Smooth muscle cell (in vitro differentiated cells): Measurements from ENCODE around the gene HIVEP1. TPM values are rescaled to one million over a fixed set of nuclear protein-coding genes. Genes with fewer than 3 reads are reported as not detected.

Experiments used
- DNase-seq: peaks from one replicate; lab custom pipeline; 2025; ENCODE audit not compliant: unreplicated experiment; lab: John Stamatoyannopoulos, UW
- H2AFZ ChIP-seq: fragments of 200-600 bp; sonication (generic); 2 replicates; pipeline ENCODE4 v1.6.0; 2016; ENCODE audit warnings: antibody characterized with exemption, low read depth, mild to moderate bottlenecking
- H3F3A ChIP-seq: fragments of 200-600 bp; sonication (generic); 2 replicates; pipeline ENCODE4 v1.6.0; 2017; ENCODE audit warnings: antibody characterized with exemption, low read depth
- H3K27ac ChIP-seq: fragments of 200-600 bp; sonication (generic); 2 replicates; pipeline ENCODE4 v1.5.1; 2016; ENCODE audit warnings: low read depth, mild to moderate bottlenecking
- H3K27me3 ChIP-seq: fragments of 200-600 bp; sonication (generic); 2 replicates; pipeline ENCODE4 v1.6.1; 2016; ENCODE audit warnings: low read depth, mild to moderate bottlenecking
- H3K36me3 ChIP-seq: fragments of 200-600 bp; sonication (generic); 2 replicates; pipeline ENCODE4 v1.5.1; 2016; ENCODE audit warnings: low read depth
- H3K4me1 ChIP-seq: fragments of 200-600 bp; sonication (generic); 2 replicates; pipeline ENCODE4 v1.5.1; 2016; ENCODE audit warnings: low read depth
- H3K4me2 ChIP-seq: fragments of 200-600 bp; sonication (generic); 2 replicates; pipeline ENCODE4 v1.6.0; 2016; ENCODE audit warnings: mild to moderate bottlenecking
- H3K4me3 ChIP-seq: fragments of 200-600 bp; sonication (generic); 2 replicates; pipeline ENCODE4 v1.5.1; 2016; ENCODE audit warnings: mild to moderate bottlenecking
- H3K79me2 ChIP-seq: fragments of 200-600 bp; sonication (generic); 2 replicates; pipeline ENCODE4 v1.6.0; 2016; ENCODE audit warnings: low read depth, mild to moderate bottlenecking
- H3K9ac ChIP-seq: fragments of 200-600 bp; sonication (generic); 2 replicates; pipeline ENCODE4 v1.6.0; 2016; ENCODE audit warnings: low read depth
- H3K9me3 ChIP-seq: fragments of 200-600 bp; sonication (generic); replicated peaks from 2 replicates; pipeline ENCODE4 v1.5.1; 2016; ENCODE audit warnings: low read depth
- H4K20me1 ChIP-seq: fragments of 200-600 bp; sonication (generic); 2 replicates; pipeline ENCODE4 v1.6.0; 2016; ENCODE audit warnings: low read depth
- whole genome bisulfite sequencing: methylation state at CpG from one replicate; pipeline ENCODE4 v1.1.7; 2016; ENCODE audit warnings: low lambda C conversion rate; 5-methylcytosine and 5-hydroxymethylcytosine counted together
- polyA plus RNA-seq: library from polyadenylated mRNA; unstranded; fragments of >200 nt; fragmentation: Nextera tagmentation; extraction: Ambion mirVana; gene quantifications from 2 replicates; pipeline ENCODE4 v1.2.1, GENCODE V29; 2016
- total RNA-seq: library from RNA; depleted of rRNA; stranded (reverse); fragments of >200 nt; gene quantifications from 2 replicates; pipeline ENCODE4 v1.2.3, GENCODE V29; 2014
- TF ChIP-seq, protein P1 (sequence below): fragments of 200-600 bp; sonication (generic); IDR thresholded peaks from 2 replicates; pipeline ENCODE4 v1.5.1; 2017; ENCODE audit warnings: borderline replicate concordance, mild to moderate bottlenecking, antibody characterized with exemption; ENCODE audit not compliant: insufficient read depth, poor library complexity, severe bottlenecking

The HIVEP1 gene
- total and polyA plus RNA-seq, 2 experiments from 2014 or later: 6.8 to 58.8 TPM

DNA sequence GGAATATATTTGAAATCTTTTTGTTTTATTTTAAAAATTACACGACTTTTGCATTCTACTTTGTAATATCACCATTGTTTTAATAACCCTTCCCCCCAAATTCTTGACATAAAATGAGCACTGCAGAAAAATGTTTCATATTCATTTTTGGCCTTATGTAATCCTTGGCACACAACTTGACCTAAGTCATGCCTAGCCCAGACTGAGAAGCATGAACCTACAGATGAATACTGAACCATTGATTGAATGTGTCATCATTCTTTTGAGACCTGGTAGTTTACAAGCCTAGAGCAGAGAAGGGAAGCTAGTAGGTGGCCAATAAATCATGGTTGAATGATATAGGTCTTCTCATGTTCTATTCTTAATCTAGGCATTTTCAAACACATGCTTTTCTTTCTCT is 188.6 kb downstream of the HIVEP1 start:
- Histone ChIP-seq H3K4me1 (peaks cover 5% of the 10 kb centered on the region), H2AFZ (no peak overlapping the region), H3K9ac (no peak overlapping the region), H3K79me2 (no peaks in the 10 kb centered on the region), H3K4me2 (no peak overlapping the region), H4K20me1 (no peaks in the 10 kb centered on the region), H3K27ac (no peak overlapping the region), H3K4me3 (no peak overlapping the region), H3F3A (no peaks in the 10 kb centered on the region), H3K9me3 (no peaks in the 10 kb centered on the region), H3K27me3 (no peaks in the 10 kb centered on the region), H3K36me3 (no peaks in the 10 kb centered on the region)
- 95% methylated on average over 1 of the region's 1 CpG for WGBS
- TF ChIP-seq, protein P1, sequence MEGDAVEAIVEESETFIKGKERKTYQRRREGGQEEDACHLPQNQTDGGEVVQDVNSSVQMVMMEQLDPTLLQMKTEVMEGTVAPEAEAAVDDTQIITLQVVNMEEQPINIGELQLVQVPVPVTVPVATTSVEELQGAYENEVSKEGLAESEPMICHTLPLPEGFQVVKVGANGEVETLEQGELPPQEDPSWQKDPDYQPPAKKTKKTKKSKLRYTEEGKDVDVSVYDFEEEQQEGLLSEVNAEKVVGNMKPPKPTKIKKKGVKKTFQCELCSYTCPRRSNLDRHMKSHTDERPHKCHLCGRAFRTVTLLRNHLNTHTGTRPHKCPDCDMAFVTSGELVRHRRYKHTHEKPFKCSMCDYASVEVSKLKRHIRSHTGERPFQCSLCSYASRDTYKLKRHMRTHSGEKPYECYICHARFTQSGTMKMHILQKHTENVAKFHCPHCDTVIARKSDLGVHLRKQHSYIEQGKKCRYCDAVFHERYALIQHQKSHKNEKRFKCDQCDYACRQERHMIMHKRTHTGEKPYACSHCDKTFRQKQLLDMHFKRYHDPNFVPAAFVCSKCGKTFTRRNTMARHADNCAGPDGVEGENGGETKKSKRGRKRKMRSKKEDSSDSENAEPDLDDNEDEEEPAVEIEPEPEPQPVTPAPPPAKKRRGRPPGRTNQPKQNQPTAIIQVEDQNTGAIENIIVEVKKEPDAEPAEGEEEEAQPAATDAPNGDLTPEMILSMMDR: no peak
- DNase-seq: no peak

DNA sequence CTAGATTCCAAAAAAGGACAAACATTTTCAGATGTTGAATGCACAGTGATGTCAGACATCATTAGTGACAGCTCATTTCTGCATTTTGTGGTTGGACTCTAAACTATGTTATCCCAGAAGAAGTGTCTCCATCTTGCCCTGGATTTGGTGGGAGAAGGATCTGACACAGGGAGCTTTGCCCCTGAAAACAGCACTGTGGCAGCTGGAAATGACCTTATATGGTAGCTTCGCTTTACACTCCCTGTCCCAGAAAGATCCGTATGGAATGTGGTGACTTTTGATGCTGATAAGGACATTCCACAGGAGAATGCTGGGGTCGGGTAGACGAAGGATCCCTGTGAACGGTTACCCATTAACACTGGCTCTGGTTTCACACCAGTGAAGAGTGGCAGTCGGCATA is 190.9 kb downstream of the HIVEP1 start:
- no peak for DNase-seq
- no peaks in the 10 kb centered on the region for H3K27me3 ChIP-seq
- TF ChIP-seq, protein P1: no peak
- peaks cover 5% of the 10 kb centered on the region for H3K4me1 ChIP-seq
- H3K79me2 ChIP-seq: no peaks in the 10 kb centered on the region
- H3K36me3 ChIP-seq: no peaks in the 10 kb centered on the region
- H3K9me3 ChIP-seq: no peaks in the 10 kb centered on the region
- H2AFZ ChIP-seq: no peak overlapping the region
- no peaks in the 10 kb centered on the region for H4K20me1 ChIP-seq
- 10% methylated on average over 6 of the region's 6 CpGs for WGBS
- H3K9ac ChIP-seq: no peak overlapping the region
- H3K4me2 ChIP-seq: peak overlapping the region; percentile 40
- H3F3A ChIP-seq: no peaks in the 10 kb centered on the region
- H3K4me3 ChIP-seq: no peak overlapping the region
- peak overlapping the region; percentile 29 for H3K27ac ChIP-seq

DNA sequence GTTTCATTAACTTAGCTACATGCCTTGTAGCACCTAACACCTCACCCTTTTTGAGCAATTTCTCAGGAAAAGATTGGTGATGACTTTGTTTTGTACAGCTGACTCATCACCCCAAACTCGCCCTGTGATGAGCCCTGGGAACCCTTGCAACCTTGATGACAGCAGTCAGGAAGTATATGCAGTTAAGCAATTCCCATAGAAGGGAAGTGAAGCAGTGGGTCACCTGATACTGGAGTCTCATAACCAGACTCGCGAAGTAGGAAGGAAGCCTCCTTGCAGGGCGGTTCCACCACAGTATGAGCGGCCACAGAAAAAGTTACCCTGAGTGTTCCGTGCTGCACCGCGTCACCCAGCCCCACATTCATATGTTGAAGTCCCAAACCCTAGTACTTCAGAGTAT is 196.1 kb downstream of the HIVEP1 start:
- WGBS: 91% methylated on average over 8 of the region's 8 CpGs
- Histone ChIP-seq H3K9me3 (no peaks in the 10 kb centered on the region), H4K20me1 (no peaks in the 10 kb centered on the region), H3K9ac (no peak overlapping the region), H3K79me2 (no peaks in the 10 kb centered on the region), H3K27ac (no peak overlapping the region), H3K27me3 (no peaks in the 10 kb centered on the region), H2AFZ (no peak overlapping the region), H3K36me3 (no peaks in the 10 kb centered on the region), H3K4me2 (no peak overlapping the region), H3K4me1 (no peaks in the 10 kb centered on the region), H3F3A (no peaks in the 10 kb centered on the region), H3K4me3 (no peak overlapping the region)
- TF ChIP-seq, protein P1: no peak
- no peak for DNase-seq

DNA sequence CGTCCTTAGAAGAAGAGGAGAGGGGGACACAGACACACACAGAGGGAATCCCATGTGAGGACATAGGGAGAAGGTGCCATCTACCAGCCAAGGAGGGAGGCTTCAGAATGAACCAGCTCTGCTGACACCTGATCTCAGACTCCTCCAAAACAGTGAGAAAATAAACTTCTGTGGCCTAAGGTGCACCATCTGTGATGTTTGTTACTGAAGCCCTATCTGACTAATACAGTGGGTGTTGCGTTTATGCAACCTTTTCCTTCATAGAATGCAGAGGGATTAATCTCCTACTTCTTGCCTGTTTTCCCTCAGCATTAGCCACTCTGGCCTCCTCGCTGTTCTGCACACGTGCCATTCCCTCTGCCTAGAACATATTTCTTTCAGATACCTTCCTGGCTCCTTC is 196.6 kb downstream of the HIVEP1 start:
- Histone ChIP-seq H3K36me3 (no peaks in the 10 kb centered on the region), H3K27ac (no peak overlapping the region), H3K9ac (no peak overlapping the region), H4K20me1 (no peaks in the 10 kb centered on the region), H3K79me2 (no peaks in the 10 kb centered on the region), H3K4me1 (no peaks in the 10 kb centered on the region), H3F3A (no peaks in the 10 kb centered on the region), H3K27me3 (no peaks in the 10 kb centered on the region), H3K4me3 (no peak overlapping the region), H2AFZ (no peak overlapping the region), H3K4me2 (no peak overlapping the region), H3K9me3 (no peaks in the 10 kb centered on the region)
- TF ChIP-seq, protein P1: no peak
- WGBS: 95% methylated on average over 4 of the region's 4 CpGs
- no peak for DNase-seq

Other genes starting within 250 kb of the HIVEP1 start
- gene ADTRP, start 233.5 kb upstream of the HIVEP1 start, total RNA-seq: 0.54 and 0.67 TPM in 2 replicates
- gene ADTRP, start 233.5 kb upstream of the HIVEP1 start, polyA plus RNA-seq: 0.64 and 1.1 TPM in 2 replicates